ENCODE measurements around the gene MMP24OS. TPM values are rescaled to one million over a fixed set of nuclear protein-coding genes. Genes with fewer than 3 reads are reported as not detected.

MMP24OS gene
- total and polyA plus RNA-seq, 2 donors (not counting 3 experiments of a cell fraction or from before 2014, with no cell fraction given) = 35.1 to 55.6 TPM

- intact Hi-C loops (cut with micrococcal nuclease) = no loop called here
- Histone ChIP-seq H3K9me3 (replicated peaks; ENCODE audit: control insufficient read depth, insufficient read depth, low read length) (no peaks in the 10 kb centered on the region), H3K4me1 (ENCODE audit: control insufficient read depth, extremely low read depth, insufficient read depth, low read length) (peaks cover 33% of the 10 kb centered on the region), H3K9ac (replicated peaks; ENCODE audit: extremely low read depth, insufficient read depth, low read length) (no peak overlapping the region), H3K79me2 (ENCODE audit: control insufficient read depth, insufficient read depth, low read length) (no peaks in the 10 kb centered on the region), H4K20me1 (replicated peaks; ENCODE audit: control insufficient read depth, extremely low read depth, insufficient read depth, low read length) (no peaks in the 10 kb centered on the region), H2AFZ (ENCODE audit: low read depth, low read length) (no peak overlapping the region), H3K4me2 (ENCODE audit: insufficient read depth, low read length) (no peak overlapping the region), H3K27me3 (ENCODE audit: control insufficient read depth in 2 of 2, insufficient read depth in 2 of 2, low read length in 2 of 2) (no peaks in the 10 kb centered on the region), H3K9me1 (replicated peaks; ENCODE audit: control insufficient read depth, extremely low read depth, insufficient read depth, low read length) (no peaks in the 10 kb centered on the region), H3K4me3 (replicated peaks in 1 of 3; ENCODE audit: insufficient read depth in 1 of 3, low read depth in 1 of 3, low read length in 3 of 3) (no peak overlapping the region), H3K36me3 (ENCODE audit: control insufficient read depth in 2 of 2, extremely low read depth in 1 of 2, insufficient read depth in 2 of 2, low read length in 2 of 2) (no peaks in the 10 kb centered on the region), H3K27ac (ENCODE audit: insufficient read depth, low read depth, low read length) (no peak overlapping the region)
- POLR2A ChIA-PET = no interaction called here
- DNase-seq (ENCODE audit: low read depth, low spot score) = no peak
- CTCF ChIA-PET = interaction anchor here (1.0 to 2.1 kb wide), 5 partner anchors 10 to 155 kb away, joined by 3 to 5 read pairs (median 4); partner anchors contain the start of gene GDF5
- FAIRE-seq = no peak
- dilution Hi-C loops (cut with MboI; ENCODE audit: extremely low pct_ligation_motif_present, low sequenced_read_pairs) = no loop called here
- BruUV-seq (replicated peaks) = no TSS peak
- no peak for TF ChIP-seq JUN (IDR thresholded peaks at IDR 0.05; ENCODE audit: borderline replicate concordance, insufficient read depth, insufficient read length, low read depth)
- TF ChIP-seq POLR2A (IDR thresholded peaks at IDR 0.05; ENCODE audit: low read depth, low read length) = no peak
- TF ChIP-seq, protein P1, sequence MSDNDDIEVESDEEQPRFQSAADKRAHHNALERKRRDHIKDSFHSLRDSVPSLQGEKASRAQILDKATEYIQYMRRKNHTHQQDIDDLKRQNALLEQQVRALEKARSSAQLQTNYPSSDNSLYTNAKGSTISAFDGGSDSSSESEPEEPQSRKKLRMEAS (IDR thresholded peaks at IDR 0.05; ENCODE audit: insufficient read depth, insufficient read length) = no peak
- no peak for TF ChIP-seq GATA2 (IDR thresholded peaks at IDR 0.05; ENCODE audit: insufficient read depth, insufficient read length, low read depth, low read length)
- TF ChIP-seq, protein P2, sequence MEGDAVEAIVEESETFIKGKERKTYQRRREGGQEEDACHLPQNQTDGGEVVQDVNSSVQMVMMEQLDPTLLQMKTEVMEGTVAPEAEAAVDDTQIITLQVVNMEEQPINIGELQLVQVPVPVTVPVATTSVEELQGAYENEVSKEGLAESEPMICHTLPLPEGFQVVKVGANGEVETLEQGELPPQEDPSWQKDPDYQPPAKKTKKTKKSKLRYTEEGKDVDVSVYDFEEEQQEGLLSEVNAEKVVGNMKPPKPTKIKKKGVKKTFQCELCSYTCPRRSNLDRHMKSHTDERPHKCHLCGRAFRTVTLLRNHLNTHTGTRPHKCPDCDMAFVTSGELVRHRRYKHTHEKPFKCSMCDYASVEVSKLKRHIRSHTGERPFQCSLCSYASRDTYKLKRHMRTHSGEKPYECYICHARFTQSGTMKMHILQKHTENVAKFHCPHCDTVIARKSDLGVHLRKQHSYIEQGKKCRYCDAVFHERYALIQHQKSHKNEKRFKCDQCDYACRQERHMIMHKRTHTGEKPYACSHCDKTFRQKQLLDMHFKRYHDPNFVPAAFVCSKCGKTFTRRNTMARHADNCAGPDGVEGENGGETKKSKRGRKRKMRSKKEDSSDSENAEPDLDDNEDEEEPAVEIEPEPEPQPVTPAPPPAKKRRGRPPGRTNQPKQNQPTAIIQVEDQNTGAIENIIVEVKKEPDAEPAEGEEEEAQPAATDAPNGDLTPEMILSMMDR (IDR thresholded peaks at IDR 0.05; ENCODE audit: extremely low read depth in 1 of 2, insufficient read depth in 1 of 2, low read depth in 1 of 2, low read length in 2 of 2) = no peak
- TF ChIP-seq FOS (IDR thresholded peaks at IDR 0.05; ENCODE audit: borderline replicate concordance, insufficient read depth, low read length) = no peak
- TF ChIP-seq MYC (IDR thresholded peaks at IDR 0.05; ENCODE audit: low read depth, low read length) = no peak
Observed at GRCh38 chr20:35299780-35300179, 21.9 kb upstream of the MMP24OS start.
